Uterus (tissue), 4 donors: ENCODE data around the gene TGFB1. TPM values are rescaled to one million over a fixed set of nuclear protein-coding genes. Genes with fewer than 3 reads are reported as not detected.

Experiments
- DNase-seq, 2 donors: peaks; one replicate each; pipeline ENCODE4 v3.0.0-alpha.2; 2019 to 2020
- H3K27ac ChIP-seq, 2 donors: fragments of 200-600 bp; sonication (generic); 1 replicate in 1 of 2; 2 replicates in 1 of 2; pipeline ENCODE4 v1.5.1; 2016 to 2018
- H3K27me3 ChIP-seq, 2 donors: fragments of 200-600 bp; sonication (generic); one replicate each; pipeline ENCODE4 v1.5.1; 2018 to 2019; ENCODE audit warnings: control low read depth in 1 of 2
- H3K36me3 ChIP-seq, 2 donors: fragments of 200-600 bp; sonication (generic); one replicate each; pipeline ENCODE4 v1.5.1; 2019; ENCODE audit warnings: control low read depth in 1 of 2
- H3K4me1 ChIP-seq, 2 donors: fragments of 200-600 bp; sonication (generic); one replicate each; pipeline ENCODE4 v1.5.1; 2018 to 2019; ENCODE audit warnings: control low read depth in 1 of 2
- H3K4me3 ChIP-seq, 2 donors: fragments of 200-600 bp; sonication (generic); 1 replicate in 1 of 2; 2 replicates in 1 of 2; pipeline ENCODE4 v1.5.1; 2018 to 2019; ENCODE audit warnings: mild to moderate bottlenecking in 1 of 2
- H3K9me3 ChIP-seq, 2 donors: fragments of 200-600 bp; sonication (generic); one replicate each; pipeline ENCODE4 v1.5.1; 2019; ENCODE audit warnings: control low read depth in 1 of 2
- POLR2A ChIP-seq, 2 donors: fragments of 450-650 bp; IDR thresholded peaks; one replicate each; pipeline ENCODE4 v1.6.1; 2016; ENCODE audit warnings: antibody characterized with exemption in 2 of 2, mild to moderate bottlenecking in 1 of 2, moderate library complexity in 1 of 2
- intact Hi-C: fragments of 100-400 bp; cut with DNase I; formaldehyde crosslinking; loops from one replicate; pipeline ENCODE4 v1.15.1; 2023; ENCODE audit warnings: low total_unique reads
- total RNA-seq, 4 donors: library from RNA; depleted of rRNA in 3 of 4; stranded (reverse); fragments of >200 nt in 3 of 4; gene quantifications; one replicate each; pipeline versions ENCODE4 v1.1.0 to v1.2.4, GENCODE V29; 2014 to 2023
- TF ChIP-seq, protein P1 (sequence below), 4 experiments: fragments of 200-600 bp in 2 of 4; fragments of 450-650 bp in 2 of 4; sonication (generic) in 2 of 4; IDR thresholded peaks; one replicate each; pipeline ENCODE4 v1.5.1; 2016 to 2019; ENCODE audit warnings: antibody characterized with exemption in 4 of 4, mild to moderate bottlenecking in 2 of 4, moderate library complexity in 1 of 4
- donor health status: DM: yes; HTN: yes; CAD: no.

The TGFB1 gene
- total RNA-seq, 4 donors from 2014 or later, result 6.7 to 61.7 (median 15.7) TPM

- intact Hi-C loops, result no loop called here
- H3K27ac ChIP-seq, result peak overlapping the region in 1 of 2 donors; percentile 1
- DNase-seq, result no peak
- TF ChIP-seq POLR2A (IDR thresholded peaks at IDR 0.05), result no peak
- TF ChIP-seq, protein P1, sequence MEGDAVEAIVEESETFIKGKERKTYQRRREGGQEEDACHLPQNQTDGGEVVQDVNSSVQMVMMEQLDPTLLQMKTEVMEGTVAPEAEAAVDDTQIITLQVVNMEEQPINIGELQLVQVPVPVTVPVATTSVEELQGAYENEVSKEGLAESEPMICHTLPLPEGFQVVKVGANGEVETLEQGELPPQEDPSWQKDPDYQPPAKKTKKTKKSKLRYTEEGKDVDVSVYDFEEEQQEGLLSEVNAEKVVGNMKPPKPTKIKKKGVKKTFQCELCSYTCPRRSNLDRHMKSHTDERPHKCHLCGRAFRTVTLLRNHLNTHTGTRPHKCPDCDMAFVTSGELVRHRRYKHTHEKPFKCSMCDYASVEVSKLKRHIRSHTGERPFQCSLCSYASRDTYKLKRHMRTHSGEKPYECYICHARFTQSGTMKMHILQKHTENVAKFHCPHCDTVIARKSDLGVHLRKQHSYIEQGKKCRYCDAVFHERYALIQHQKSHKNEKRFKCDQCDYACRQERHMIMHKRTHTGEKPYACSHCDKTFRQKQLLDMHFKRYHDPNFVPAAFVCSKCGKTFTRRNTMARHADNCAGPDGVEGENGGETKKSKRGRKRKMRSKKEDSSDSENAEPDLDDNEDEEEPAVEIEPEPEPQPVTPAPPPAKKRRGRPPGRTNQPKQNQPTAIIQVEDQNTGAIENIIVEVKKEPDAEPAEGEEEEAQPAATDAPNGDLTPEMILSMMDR (IDR thresholded peaks at IDR 0.05), result no peak
- no peaks in the 10 kb centered on the region for H3K36me3 ChIP-seq
- no peaks in the 10 kb centered on the region for H3K9me3 ChIP-seq
- H3K4me3 ChIP-seq, result no peak overlapping the region
- H3K27me3 ChIP-seq, result no peaks in the 10 kb centered on the region
- H3K4me1 ChIP-seq, result peaks cover 3 to 10% of the 10 kb centered on the region in 2 donors
These were observed 42.1 kb downstream of the TGFB1 start for GRCh38 chr19:41311613-41312012.

DNA sequence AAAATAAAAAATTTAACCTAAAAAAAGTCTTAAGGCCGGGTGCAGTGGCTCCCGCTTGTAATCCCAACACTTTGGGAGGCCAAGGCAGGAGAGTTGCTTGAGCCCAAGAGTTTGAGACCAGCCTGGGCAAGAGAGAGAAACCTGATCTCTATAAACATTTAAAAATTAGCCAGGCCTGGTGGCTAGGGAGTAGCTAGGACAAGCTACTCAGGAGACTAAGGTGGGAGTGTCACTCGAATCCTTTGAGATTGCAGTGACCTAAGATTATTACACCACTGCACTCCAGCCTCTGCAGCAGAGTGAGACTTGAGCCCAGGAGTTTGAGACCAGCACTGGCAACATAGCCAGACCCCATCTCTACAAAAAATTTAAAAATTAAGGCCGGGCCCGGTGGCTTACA, 42.6 kb downstream of the TGFB1 start:
- no peaks in the 10 kb centered on the region for H3K27me3 ChIP-seq
- H3K4me1 ChIP-seq, result peaks cover 3 to 10% of the 10 kb centered on the region in 2 donors
- peak overlapping the region; percentile 63 to 78 for H3K4me3 ChIP-seq
- no peaks in the 10 kb centered on the region for H3K9me3 ChIP-seq
- H3K27ac ChIP-seq, result peak overlapping the region; percentile 90 to 96
- intact Hi-C loops, result no loop called here
- no peaks in the 10 kb centered on the region for H3K36me3 ChIP-seq
- no peak for DNase-seq
- TF ChIP-seq, protein P1 (IDR thresholded peaks at IDR 0.05), result no peak
- TF ChIP-seq POLR2A (IDR thresholded peaks at IDR 0.05), result no peak

DNA sequence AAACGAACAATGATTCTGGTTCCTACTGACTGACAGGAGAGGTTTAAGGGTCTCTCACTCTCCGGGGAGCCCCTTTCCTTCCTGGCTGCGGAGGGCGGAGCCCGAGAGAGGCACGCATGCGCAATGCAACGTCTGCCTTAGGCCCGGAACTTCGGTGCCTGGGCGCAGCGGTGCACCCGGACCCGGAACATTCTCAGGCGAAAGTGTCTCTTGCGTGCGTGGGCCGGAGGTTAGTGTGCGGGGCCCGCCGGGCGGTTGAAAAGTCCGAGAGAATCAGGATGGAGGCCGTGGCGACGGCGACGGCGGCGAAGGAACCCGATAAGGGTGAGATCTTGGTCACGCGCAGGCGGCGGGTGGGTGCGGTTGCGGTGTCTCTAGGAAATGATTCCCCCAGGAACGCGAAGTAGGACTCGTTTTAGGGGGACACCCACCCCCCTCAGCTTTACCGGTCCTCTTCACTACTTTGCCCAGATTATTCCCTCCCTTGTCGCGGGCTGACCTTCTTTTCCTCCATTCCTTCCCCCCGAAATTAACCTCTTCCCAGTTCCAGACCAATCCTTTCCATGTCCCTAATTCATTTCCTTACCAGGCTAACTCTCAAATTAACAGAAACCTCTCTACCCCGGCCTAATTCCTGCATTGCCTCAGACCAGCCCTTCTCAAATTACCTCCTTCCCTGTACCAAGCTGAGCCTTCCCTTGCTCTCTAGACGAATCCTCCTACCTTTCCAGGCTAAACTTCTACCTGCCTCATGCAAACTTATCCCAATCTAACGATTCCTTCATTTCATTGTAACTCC, 43.5 kb downstream of the TGFB1 start, which contains the start of gene CCDC97:
Gene CCDC97 (plus strand): TSS at position 140 of the 799 bp plus-strand sequence. CDS start 139 bp downstream, at position 279.
- Histone ChIP-seq H3K36me3 (no peaks in the 10 kb centered on the region), H3K9me3 (no peaks in the 10 kb centered on the region), H3K4me3 (peak within 1 kb of the TSS; percentile 63 to 78), H3K27ac (peak within 1 kb of the TSS; percentile 90 to 96), H3K27me3 (no peaks in the 10 kb centered on the region), H3K4me1 (peaks cover 3 to 10% of the 10 kb centered on the region in 2 donors)
- intact Hi-C loops, result no loop called here
- DNase-seq, result peak; percentile 85 to 89
- TF ChIP-seq, protein P1 (IDR thresholded peaks at IDR 0.05), result peak in 1 of 4 experiments; percentile 2
- TF ChIP-seq POLR2A (IDR thresholded peaks at IDR 0.05), result peak; percentile 32 to 70

DNA sequence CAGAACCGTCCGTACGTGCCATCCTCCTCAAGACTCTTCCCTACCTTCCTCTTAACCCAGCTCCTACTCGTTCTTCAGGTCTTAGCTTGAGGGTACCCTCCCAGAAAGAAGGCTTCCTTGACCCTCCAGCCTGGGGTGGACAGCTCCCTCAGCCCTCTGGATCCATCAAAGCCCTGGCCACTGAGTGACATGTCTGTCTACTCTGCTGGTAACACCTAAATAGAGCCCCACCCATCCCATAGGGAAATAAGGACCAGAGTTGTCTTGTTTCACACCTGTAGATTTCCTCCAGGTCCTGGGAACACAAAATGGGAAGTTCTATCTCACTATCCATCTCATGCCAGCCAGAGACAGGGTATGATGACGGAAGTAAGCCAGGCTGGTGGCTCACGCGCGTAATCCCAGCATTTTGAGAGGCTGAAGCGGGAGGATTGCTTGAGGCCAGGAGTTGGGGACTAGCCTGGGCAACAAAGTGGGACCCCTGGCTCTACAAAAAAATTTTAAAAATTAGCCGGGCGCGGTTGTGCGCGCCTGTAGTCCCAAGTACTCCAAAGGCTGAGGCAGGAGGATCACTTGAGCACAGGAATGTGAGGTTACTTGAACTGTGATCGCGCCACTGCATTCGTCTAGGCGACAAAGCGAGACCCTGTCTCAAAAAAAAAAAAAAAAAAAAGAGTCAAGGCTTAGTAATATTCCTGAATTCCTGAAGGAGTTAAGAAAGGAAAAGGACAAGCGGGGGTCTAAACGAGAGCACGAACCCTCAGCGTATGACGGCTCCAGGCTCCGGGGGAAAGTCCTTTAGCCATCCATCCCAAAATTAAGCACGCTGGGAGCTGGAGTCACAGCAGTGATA, 44.3 kb downstream of the TGFB1 start:
- H3K27ac ChIP-seq, result peak overlapping the region; percentile 90 to 96
- no peaks in the 10 kb centered on the region for H3K36me3 ChIP-seq
- no peaks in the 10 kb centered on the region for H3K9me3 ChIP-seq
- no peak for DNase-seq
- intact Hi-C loops, result loop anchor here (5.0 kb wide), 1 partner anchor 42 kb away; no protein-coding TSS in a partner anchor
- no peaks in the 10 kb centered on the region for H3K27me3 ChIP-seq
- H3K4me3 ChIP-seq, result peak overlapping the region; percentile 63 to 78
- peaks cover 3 to 10% of the 10 kb centered on the region in 2 donors for H3K4me1 ChIP-seq
- no peak for TF ChIP-seq POLR2A (IDR thresholded peaks at IDR 0.05)
- TF ChIP-seq, protein P1 (IDR thresholded peaks at IDR 0.05), result no peak
